HG03378 (cell line): ENCODE results near the gene CDCA8.
"Not testable (repeated sequence)": the region's sequence is repeated elsewhere in the genome, so short reads cannot be mapped to it uniquely, and the experiment has no call there.

Experiments
- ATAC-seq: cut with Tn5 transposase; IDR thresholded peaks from one replicate; pipeline ENCODE4 v1.9.1; 2021; ENCODE audit warnings: mild to moderate bottlenecking, moderate library complexity; ENCODE audit not compliant: unreplicated experiment

Gene CDCA8

GRCh38 chr1:37672136-37672870 is 20.0 kb upstream of the CDCA8 start:
- no peak for ATAC-seq

GRCh38 chr1:37673920-37674319 is 18.4 kb upstream of the CDCA8 start:
- ATAC-seq = no peak

DNA sequence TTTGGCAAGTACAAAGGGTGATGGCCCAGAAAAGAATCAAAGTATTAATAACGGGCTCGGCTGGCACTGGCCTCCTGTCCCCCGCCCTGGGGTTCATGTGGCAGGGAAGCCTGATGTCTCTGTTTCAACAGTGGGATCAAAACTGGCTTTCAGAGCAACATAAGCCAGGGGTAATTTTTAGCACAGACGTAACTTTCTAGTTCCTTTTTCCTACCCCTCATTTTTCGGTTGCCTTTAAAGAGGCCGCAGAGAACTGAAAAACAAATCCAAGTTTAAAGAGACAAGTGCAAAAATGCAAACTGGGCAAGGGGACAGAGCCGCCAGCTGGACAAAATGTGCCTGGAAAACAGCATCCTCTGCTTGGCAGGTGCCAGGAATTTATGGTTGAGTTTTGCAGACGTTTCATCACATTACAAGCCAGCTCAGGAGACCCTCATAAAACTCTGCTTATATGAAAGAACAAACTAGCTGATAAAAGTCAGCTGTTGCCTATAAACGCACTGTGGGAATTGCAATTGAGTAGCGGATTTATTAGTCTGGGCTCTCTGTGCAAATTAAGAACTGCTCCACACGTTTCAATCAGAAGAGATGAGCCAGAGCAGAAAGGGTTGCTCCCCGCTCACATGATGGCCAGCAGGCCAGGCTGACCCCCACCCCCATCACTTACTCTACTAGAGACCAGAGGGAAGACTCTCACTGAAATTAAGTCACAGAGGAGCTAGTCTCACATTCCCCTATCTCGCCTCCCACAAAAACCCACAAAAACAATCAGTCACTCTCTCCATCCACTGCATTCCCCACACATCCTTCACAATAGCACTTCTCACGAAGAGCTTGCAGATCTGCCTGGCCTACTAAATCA is 15.8 kb upstream of the CDCA8 start:
- no peak for ATAC-seq

- no peak for ATAC-seq
Measured at GRCh38 chr1:37677143-37677439, 15.2 kb upstream of the CDCA8 start.

- no peak for ATAC-seq
Measured at GRCh38 chr1:37677808-37678207, 14.5 kb upstream of the CDCA8 start.

- no peak for ATAC-seq
Measured at GRCh38 chr1:37680933-37681332, 11.4 kb upstream of the CDCA8 start.

GRCh38 chr1:37682334-37682987 is 9.9 kb upstream of the CDCA8 start:
- ATAC-seq = no peak

- ATAC-seq = not testable (repeated sequence)
Measured at GRCh38 chr1:37684182-37684581, 8.1 kb upstream of the CDCA8 start.

DNA sequence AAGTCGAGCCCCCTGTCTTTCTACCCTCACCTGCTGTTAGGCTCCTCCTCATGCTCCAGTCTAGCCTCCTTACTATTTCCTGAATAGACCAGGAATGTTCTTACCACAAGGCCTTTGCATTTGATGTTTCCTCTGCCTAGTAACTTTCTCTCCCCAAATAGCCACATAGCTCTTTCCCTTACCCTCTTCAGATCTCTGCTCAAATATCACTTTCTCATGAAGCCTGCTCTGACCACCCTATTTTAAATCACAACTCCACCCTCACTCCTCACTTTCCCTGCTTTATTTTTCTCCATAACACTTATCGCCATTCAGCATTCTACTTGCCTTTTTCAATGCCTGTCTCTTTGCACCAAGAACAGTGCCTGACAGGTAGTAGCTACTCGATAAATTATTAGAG is 6.6 kb upstream of the CDCA8 start:
- no peak for ATAC-seq

GRCh38 chr1:37687764-37688163 is 4.6 kb upstream of the CDCA8 start:
- ATAC-seq = not testable (repeated sequence)

DNA sequence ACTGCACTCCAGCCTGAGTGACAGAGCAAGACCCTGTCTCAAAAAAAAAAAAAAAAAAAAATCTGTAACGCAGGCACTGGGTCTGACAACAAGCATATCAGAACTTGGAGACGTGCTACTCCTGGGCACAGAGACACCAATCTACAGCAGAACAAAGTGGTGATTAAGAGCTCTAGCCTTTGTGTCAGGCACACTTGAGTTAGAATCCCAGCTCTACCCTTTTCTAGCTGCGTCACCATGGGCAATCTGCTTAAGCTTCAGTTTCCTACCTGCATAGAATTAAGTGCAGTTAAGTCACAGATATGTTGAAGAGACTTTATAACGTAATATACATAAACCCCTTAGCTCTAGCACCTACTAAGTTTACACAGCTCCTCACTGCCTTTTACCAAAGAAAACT is 3.4 kb upstream of the CDCA8 start:
- no peak for ATAC-seq

DNA sequence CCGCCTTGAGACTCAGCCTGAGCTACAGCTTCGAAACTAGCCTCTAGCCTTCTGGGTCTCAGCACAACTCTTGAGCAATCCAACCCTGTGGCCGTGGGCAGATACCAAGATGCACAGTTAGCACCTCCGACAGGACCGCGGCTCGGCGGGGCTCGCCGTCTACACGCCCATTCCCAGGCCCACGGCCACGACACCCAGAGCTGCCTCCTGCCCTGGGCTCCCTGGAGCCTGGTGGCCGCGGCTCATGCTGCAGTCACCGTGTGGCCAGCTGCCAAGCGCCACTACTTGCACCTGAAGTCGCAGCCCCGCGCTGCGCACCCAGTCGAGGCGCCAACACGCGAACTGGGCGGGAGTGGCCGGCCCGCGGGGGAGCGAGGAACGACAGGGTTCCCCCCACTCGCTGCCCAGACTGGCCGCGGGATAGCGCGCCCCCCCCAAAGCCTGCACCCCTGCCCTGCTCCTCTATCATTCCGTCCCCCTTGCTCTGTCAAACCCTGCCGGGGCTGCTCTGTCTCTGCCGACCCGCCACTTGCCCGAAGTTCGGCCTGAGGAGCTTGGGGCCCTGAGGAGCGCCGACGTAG is 729 bp upstream of the CDCA8 start:
- ATAC-seq = no peak

- no peak for ATAC-seq
Measured at GRCh38 chr1:37692834-37693175, 489 bp downstream of the CDCA8 start.

DNA sequence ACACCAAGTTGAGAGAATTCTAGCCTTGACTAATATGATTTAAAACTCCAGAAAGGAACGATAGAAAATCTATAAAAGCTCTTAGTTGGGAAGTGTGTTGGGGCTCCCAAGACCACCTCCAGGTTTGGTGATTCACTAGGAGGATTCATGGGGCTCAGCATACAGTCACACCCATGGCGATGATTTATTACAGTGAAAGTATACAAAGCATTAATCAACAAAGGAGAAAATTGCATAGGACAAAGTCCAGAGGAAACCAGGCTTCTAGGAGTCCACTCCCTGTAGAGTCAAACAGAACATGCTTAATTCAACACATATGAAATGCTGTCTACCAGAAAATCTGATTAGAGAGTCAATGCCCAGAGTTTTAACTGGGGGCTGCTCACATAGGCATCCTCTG is 4.8 kb downstream of the CDCA8 start:
- ATAC-seq = no peak

GRCh38 chr1:37697737-37698136 is 5.4 kb downstream of the CDCA8 start:
- no peak for ATAC-seq

GRCh38 chr1:37699147-37699546 is 6.8 kb downstream of the CDCA8 start:
- ATAC-seq = no peak

DNA sequence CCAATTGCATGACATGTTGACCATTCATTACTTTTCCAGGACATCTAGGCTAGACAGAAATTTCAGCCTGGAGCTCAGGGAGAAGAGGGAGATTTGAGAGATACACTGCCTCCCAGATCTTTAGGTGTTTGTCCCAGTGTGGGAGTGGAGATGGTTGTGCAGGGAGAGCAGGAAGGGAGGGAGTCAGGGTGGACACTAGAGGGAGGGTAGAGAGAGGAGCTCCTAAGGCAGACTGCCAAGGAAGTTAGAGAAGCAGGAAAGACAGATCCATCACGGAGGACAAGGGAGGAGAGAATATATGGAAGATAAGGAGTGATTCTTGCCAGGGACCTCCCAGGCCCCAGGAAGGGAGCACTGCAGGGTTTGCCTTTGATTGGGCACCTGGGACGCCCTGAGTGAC is 8.7 kb downstream of the CDCA8 start:
- ATAC-seq = no peak

DNA sequence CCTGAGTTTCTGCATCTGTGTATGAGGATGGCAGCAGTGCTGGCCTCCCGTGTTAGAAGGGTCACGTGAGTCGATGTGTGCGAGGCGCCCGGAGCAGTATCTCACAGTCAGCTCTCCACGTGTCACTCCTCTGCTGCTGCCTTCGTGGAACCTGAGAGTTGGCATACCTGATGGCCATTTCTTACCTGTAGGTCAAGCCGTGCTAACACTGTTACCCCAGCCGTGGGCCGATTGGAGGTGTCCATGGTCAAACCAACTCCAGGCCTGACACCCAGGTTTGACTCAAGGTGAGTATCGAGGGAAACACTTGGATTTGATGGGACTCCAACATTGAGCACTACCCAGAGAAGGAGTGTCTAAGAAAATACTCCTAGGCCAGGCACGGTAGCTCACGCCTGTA is 10.7 kb downstream of the CDCA8 start:
- ATAC-seq = no peak

GRCh38 chr1:37704966-37705365 is 12.7 kb downstream of the CDCA8 start:
- no peak for ATAC-seq

GRCh38 chr1:37705399-37705798 is 13.1 kb downstream of the CDCA8 start:
- ATAC-seq = no peak

- ATAC-seq = no peak
Measured at GRCh38 chr1:37708471-37708870, 16.2 kb downstream of the CDCA8 start.

- no peak for ATAC-seq
Measured at GRCh38 chr1:37714226-37714625, 21.9 kb downstream of the CDCA8 start.
